GM12878 (cell line): Measurements from ENCODE around the gene RASA4B. TPM values are rescaled to one million over a fixed set of nuclear protein-coding genes. Genes with fewer than 3 reads are reported as not detected.
"Not testable (repeated sequence)": the region's sequence is repeated elsewhere in the genome, so short reads cannot be mapped to it uniquely, and the experiment has no call there.

ENCODE experiments used
- ATAC-seq: fragments of 200-7000 bp; cut with Tn5 transposase; 3 replicates; pipeline ENCODE4 v1.9.1; 2020; ENCODE audit warnings: mild to moderate bottlenecking, moderate library complexity
- BruUV-seq: library from RNA; stranded (reverse); fragments of 400-500 nt; replicated peaks from 2 replicates; lab custom pipeline; 2021; lab: Mats Ljungman, UMichigan
- CTCF ChIA-PET: fragments of 300-600 bp; sonication (Branson Sonifier 250); formaldehyde crosslinking; extraction: SDS; loops from one replicate; lab custom pipeline; 2021; ENCODE audit warnings: inconsistent platforms; lab: Yijun Ruan, JAX
- POLR2A ChIA-PET: fragments of 350-600 bp; formaldehyde crosslinking; extraction: SDS; loops from one replicate; lab custom pipeline; 2021; ENCODE audit warnings: inconsistent platforms; lab: Charles Lee
- RAD21 ChIA-PET: fragments of 300-600 bp; sonication (Branson Sonifier 250); formaldehyde crosslinking; loops from one replicate; lab custom pipeline; 2023; ENCODE audit warnings: antibody characterized with exemption; ENCODE audit not compliant: unreplicated experiment; lab: Charles Lee
- SMC1A ChIA-PET: fragments of 300-600 bp; sonication (Branson Sonifier 250); formaldehyde crosslinking; loops from one replicate; lab custom pipeline; 2023; ENCODE audit not compliant: unreplicated experiment, uncharacterized antibody; lab: Charles Lee
- DNase-seq: peaks from one replicate; pipeline ENCODE4 v3.0.0-alpha.2; 2011; ENCODE audit warnings: low read depth, low spot score
- FAIRE-seq: peaks from 3 replicates; lab custom pipeline; 2011; peaks lifted over from hg19 to GRCh38; lab: Jason Lieb, UNC
- H2AFZ ChIP-seq: 2 replicates; pipeline ENCODE4 v1.6.0; 2011; ENCODE audit warnings: low read depth, low read length, control low read depth; ENCODE audit not compliant: control insufficient read depth
- H3K27ac ChIP-seq: 2 replicates; pipeline ENCODE4 v1.5.1; 2011; ENCODE audit warnings: control low read depth; ENCODE audit not compliant: control insufficient read depth, insufficient read depth
- H3K27me3 ChIP-seq, 2 experiments: replicated peaks in 1 of 2; 2 replicates each; pipeline versions ENCODE4 v1.6.0 to v1.6.1; 2011; ENCODE audit warnings: low read length in 1 of 2; ENCODE audit not compliant: control insufficient read depth in 2 of 2, insufficient read depth in 2 of 2
- H3K36me3 ChIP-seq, 2 experiments: 2 replicates each; pipeline ENCODE4 v1.5.1; 2011; ENCODE audit warnings: low read length in 1 of 2; ENCODE audit not compliant: control insufficient read depth in 2 of 2, insufficient read depth in 2 of 2
- H3K4me1 ChIP-seq: 2 replicates; pipeline ENCODE4 v1.6.1; 2011; ENCODE audit warnings: mild to moderate bottlenecking, low read length, moderate library complexity, mixed read lengths; ENCODE audit not compliant: control insufficient read depth, insufficient read depth
- H3K4me2 ChIP-seq: 2 replicates; pipeline ENCODE4 v1.6.0; 2011; ENCODE audit warnings: control low read depth; ENCODE audit not compliant: control insufficient read depth, insufficient read depth
- H3K4me3 ChIP-seq: fragments of 200-600 bp; sonication (generic); 2 replicates; pipeline ENCODE4 v1.5.1; 2016
- H3K79me2 ChIP-seq: 2 replicates; pipeline ENCODE4 v1.6.0; 2011; ENCODE audit warnings: low read length; ENCODE audit not compliant: control insufficient read depth, insufficient read depth
- H3K9ac ChIP-seq: 2 replicates; pipeline ENCODE4 v1.8.0; 2011; ENCODE audit warnings: low read length, control low read depth, mixed read lengths; ENCODE audit not compliant: control insufficient read depth, insufficient read depth
- H3K9me3 ChIP-seq: replicated peaks from 3 replicates; pipeline ENCODE4 v1.5.1; 2011; ENCODE audit warnings: mild to moderate bottlenecking, low read length; ENCODE audit not compliant: control insufficient read depth, insufficient read depth
- H4K20me1 ChIP-seq: 2 replicates; pipeline ENCODE4 v1.6.0; 2011; ENCODE audit not compliant: control insufficient read depth, insufficient read depth
- ATF7 ChIP-seq: fragments of 450-650 bp; IDR thresholded peaks from 2 replicates; pipeline ENCODE4 v1.6.1; 2016; ENCODE audit warnings: low read depth, mild to moderate bottlenecking
- GATAD2B ChIP-seq: fragments of 450-650 bp; conservative IDR thresholded peaks from 2 replicates; pipeline ENCODE4 v1.6.1; 2017; ENCODE audit warnings: low read depth, mild to moderate bottlenecking, moderate library complexity
- HDGF ChIP-seq: fragments of 450-650 bp; IDR thresholded peaks from 2 replicates; pipeline ENCODE4 v1.6.1; 2016; ENCODE audit warnings: antibody characterized with exemption
- IKZF1 ChIP-seq: fragments of 450-650 bp; conservative IDR thresholded peaks from 2 replicates; pipeline ENCODE4 v1.6.1; 2017; ENCODE audit warnings: antibody characterized with exemption, mild to moderate bottlenecking
- IKZF2 ChIP-seq, 2 experiments: fragments of 450-650 bp; IDR thresholded peaks; 2 replicates each; pipeline ENCODE4 v1.6.1; 2017; ENCODE audit warnings: mild to moderate bottlenecking in 2 of 2, moderate library complexity in 2 of 2
- NBN ChIP-seq: fragments of 450-650 bp; IDR thresholded peaks from 2 replicates; pipeline ENCODE4 v1.6.1; 2016
- RAD21 ChIP-seq: IDR thresholded peaks from 2 replicates; pipeline ENCODE4 v1.6.1; 2011; ENCODE audit warnings: mild to moderate bottlenecking, low read depth, low read length, moderate library complexity; ENCODE audit not compliant: insufficient read depth
- WGBS: methylation state at CpG from one replicate; pipeline ENCODE4 v1.1.6; 2016; ENCODE audit warnings: low lambda C conversion rate; ENCODE audit not compliant: insufficient replicate concordance, insufficient coverage; ENCODE audit errors: missing lambda C conversion rate; 5-methylcytosine and 5-hydroxymethylcytosine counted together
- in situ Hi-C: fragments of 300-500 bp; cut with MboI; formaldehyde crosslinking; loops from 9 replicates; pipeline ENCODE4 v1.14.3; 2018; ENCODE audit warnings: mixed read lengths
- intact Hi-C: fragments of 100-400 bp; cut with micrococcal nuclease; formaldehyde crosslinking; loops from one replicate; pipeline ENCODE4 v1.14.2; 2022; ENCODE audit not compliant: unreplicated experiment
- polyA plus RNA-seq, 11 experiments: library from polyadenylated mRNA; depleted of rRNA in 4 of 11; unstranded in 6 of 11; stranded (reverse) in 5 of 11; fragments of >200 nt; fragmentation: Nextera tagmentation in 4 of 11; fragmentation: Illumina TruSeq in 1 of 11; extraction: Ambion mirVana in 4 of 11; extraction: Trizol in 1 of 11; gene quantifications; 1 replicate in 1 of 11; 2 replicates in 10 of 11; pipeline versions ENCODE4 v1.2.1 to v1.2.3, GENCODE V29; 2011 to 2016; ENCODE audit warnings: inconsistent platforms in 2 of 11, missing spikeins in 2 of 11, low read depth in 1 of 11
- total RNA-seq, 4 experiments: library from RNA; depleted of rRNA in 3 of 4; stranded (reverse); fragments of >200 nt in 3 of 4; fragmentation: Illumina TruSeq in 1 of 4; extraction: Trizol in 1 of 4; gene quantifications; 2 replicates each; pipeline versions ENCODE4 v1.2.1 to v1.2.3, GENCODE V29; 2013 to 2021
- TF ChIP-seq, protein P1 (sequence below), 3 experiments: IDR thresholded peaks in 2 of 3; conservative IDR thresholded peaks in 1 of 3; 2 replicates each; pipeline ENCODE4 v1.5.1; 2011; ENCODE audit warnings: low read depth in 3 of 3, low read length in 3 of 3, mild to moderate bottlenecking in 3 of 3, control low read depth in 2 of 3, moderate library complexity in 2 of 3, inconsistent platforms in 1 of 3, mixed read lengths in 1 of 3; ENCODE audit not compliant: control insufficient read depth in 2 of 3, insufficient read depth in 1 of 3; ENCODE audit errors: extremely low read depth in 1 of 3

Gene RASA4B
- total and polyA plus RNA-seq, 10 of the 15 experiments (the other 5 are each of a cell fraction or from before 2014, with no cell fraction given) = 0.10 to 16.4 (median 6.4) TPM

- ATAC-seq, H3K9ac ChIP-seq, CTCF ChIA-PET, H3K36me3 ChIP-seq, H4K20me1 ChIP-seq, in situ Hi-C loops, H3K4me3 ChIP-seq, DNase-seq, intact Hi-C loops, POLR2A ChIA-PET, SMC1A ChIA-PET, FAIRE-seq, H3K4me2 ChIP-seq, H3K4me1 ChIP-seq, H3K9me3 ChIP-seq, H3K27ac ChIP-seq, H3K27me3 ChIP-seq, BruUV-seq, H3K79me2 ChIP-seq, H2AFZ ChIP-seq: not testable (repeated sequence)
- no CpG with 5 or more reads among the region's 10 CpGs for WGBS
- RAD21 ChIA-PET = interaction anchor here (0.7 kb wide), 1 partner anchor 77 kb away, joined by 3 read pairs; no protein-coding TSS in a partner anchor
Measured at GRCh38 chr7:102481962-102482361, 35.6 kb downstream of the RASA4B start.

- H3K27ac ChIP-seq, H3K4me2 ChIP-seq, H3K4me3 ChIP-seq, H3K9ac ChIP-seq, DNase-seq, H2AFZ ChIP-seq, H4K20me1 ChIP-seq, H3K9me3 ChIP-seq, H3K27me3 ChIP-seq, BruUV-seq, RAD21 ChIA-PET, intact Hi-C loops, H3K79me2 ChIP-seq, POLR2A ChIA-PET, FAIRE-seq, in situ Hi-C loops, H3K36me3 ChIP-seq, H3K4me1 ChIP-seq: not testable (repeated sequence)
- ChIA-PET CTCF (interaction anchor here (0.9 to 1.3 kb wide), 2 partner anchors 76 to 200 kb away, joined by 5 to 6 read pairs; no protein-coding TSS in a partner anchor), SMC1A (interaction anchor here (0.8 kb wide), 1 partner anchor 70 kb away, joined by 3 read pairs; no protein-coding TSS in a partner anchor)
- peak; percentile 56 for ATAC-seq
- TF ChIP-seq NBN (0 out of 2 replicates have a peak, but pooled peaks have one; percentile 46), ATF7 (0 out of 2 replicates have a peak, but pooled peaks have one; percentile 14), IKZF2 (IDR thresholded peaks at IDR 0.05) (0 out of 4 replicates have a peak, but pooled peaks of 1 of the 2 experiments have one; percentile 17), GATAD2B (0 out of 2 replicates have a peak, but pooled peaks have one; percentile 31), IKZF1 (0 out of 2 replicates have a peak, but pooled peaks have one; percentile 30), HDGF (0 out of 2 replicates have a peak, but pooled peaks have one; percentile 26), RAD21 (peak; percentile 29; the same call in 1 of the 2 replicates)
- TF ChIP-seq, protein P1, sequence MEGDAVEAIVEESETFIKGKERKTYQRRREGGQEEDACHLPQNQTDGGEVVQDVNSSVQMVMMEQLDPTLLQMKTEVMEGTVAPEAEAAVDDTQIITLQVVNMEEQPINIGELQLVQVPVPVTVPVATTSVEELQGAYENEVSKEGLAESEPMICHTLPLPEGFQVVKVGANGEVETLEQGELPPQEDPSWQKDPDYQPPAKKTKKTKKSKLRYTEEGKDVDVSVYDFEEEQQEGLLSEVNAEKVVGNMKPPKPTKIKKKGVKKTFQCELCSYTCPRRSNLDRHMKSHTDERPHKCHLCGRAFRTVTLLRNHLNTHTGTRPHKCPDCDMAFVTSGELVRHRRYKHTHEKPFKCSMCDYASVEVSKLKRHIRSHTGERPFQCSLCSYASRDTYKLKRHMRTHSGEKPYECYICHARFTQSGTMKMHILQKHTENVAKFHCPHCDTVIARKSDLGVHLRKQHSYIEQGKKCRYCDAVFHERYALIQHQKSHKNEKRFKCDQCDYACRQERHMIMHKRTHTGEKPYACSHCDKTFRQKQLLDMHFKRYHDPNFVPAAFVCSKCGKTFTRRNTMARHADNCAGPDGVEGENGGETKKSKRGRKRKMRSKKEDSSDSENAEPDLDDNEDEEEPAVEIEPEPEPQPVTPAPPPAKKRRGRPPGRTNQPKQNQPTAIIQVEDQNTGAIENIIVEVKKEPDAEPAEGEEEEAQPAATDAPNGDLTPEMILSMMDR (IDR thresholded peaks at IDR 0.05 in 2 of 3, conservative IDR thresholded peaks at IDR 0.05 in 1 of 3; ENCODE audit: control insufficient read depth in 2 of 3, extremely low read depth in 1 of 3, insufficient read depth in 1 of 3, low read depth in 3 of 3, low read length in 3 of 3) = peak; percentile 19 to 43 (median 38); a peak in 5 of 6 replicates
- WGBS = 0% methylated on average over 6 of the region's 11 CpGs
Measured at GRCh38 chr7:102479982-102480637, 37.5 kb downstream of the RASA4B start.
